Hindlimb muscle (tissue), 1 donor: ENCODE measurements around the gene C1orf56. TPM values are rescaled to one million over a fixed set of nuclear protein-coding genes. Genes with fewer than 3 reads are reported as not detected.
A peak's percentile ranks its signal among the peaks of the same experiment; 100 is the strongest.

ENCODE experiments used
- DNase-seq: peaks from one replicate; pipeline ENCODE4 v3.0.0-alpha.2; 2013
- polyA plus RNA-seq: library from polyadenylated mRNA; unstranded; fragments of 120-200 nt; gene quantifications from one replicate; pipeline ENCODE4 v1.2.1, GENCODE V29; 2013; ENCODE audit not compliant: insufficient read length

Gene C1orf56
- polyA plus RNA-seq, 1 donor = 6.0 TPM

- DNase-seq = no peak
Measured at GRCh38 chr1:151026460-151026859, 21.1 kb upstream of the C1orf56 start.

- DNase-seq = no peak
Measured at GRCh38 chr1:151032164-151032563, 15.4 kb upstream of the C1orf56 start.

- DNase-seq = no peak
Measured at GRCh38 chr1:151035167-151035566, 12.4 kb upstream of the C1orf56 start.

- DNase-seq = no peak
Measured at GRCh38 chr1:151036356-151036755, 11.2 kb upstream of the C1orf56 start, which contains the start of gene BNIPL. BNIPL (plus strand) TSS chr1:151036586; CDS start chr1:151036726, 140 bp downstream.

- no peak for DNase-seq
Measured at GRCh38 chr1:151037032-151037431, 10.5 kb upstream of the C1orf56 start.

GRCh38 chr1:151039521-151039920 lies 8.0 kb upstream of the C1orf56 start:
- no peak for DNase-seq

- DNase-seq = no peak
Measured at GRCh38 chr1:151043163-151043562, 4.4 kb upstream of the C1orf56 start.

GRCh38 chr1:151047925-151048644 lies 534 bp downstream of the C1orf56 start:
- peak; percentile 61 for DNase-seq

- DNase-seq = no peak
Measured at GRCh38 chr1:151048645-151049032, 1.1 kb downstream of the C1orf56 start.

GRCh38 chr1:151049458-151049857 lies 1.9 kb downstream of the C1orf56 start:
- DNase-seq = no peak

GRCh38 chr1:151050051-151050688 lies 2.6 kb downstream of the C1orf56 start:
- DNase-seq = no peak

- DNase-seq = no peak
Measured at GRCh38 chr1:151051356-151052009, 3.9 kb downstream of the C1orf56 start.

- DNase-seq = no peak
Measured at GRCh38 chr1:151054971-151055547, 7.5 kb downstream of the C1orf56 start.

GRCh38 chr1:151055581-151055980 lies 8.0 kb downstream of the C1orf56 start:
- no peak for DNase-seq

- no peak for DNase-seq
Measured at GRCh38 chr1:151056149-151056548, 8.6 kb downstream of the C1orf56 start.

- peak; percentile 42 for DNase-seq
Measured at GRCh38 chr1:151058692-151059091, 11.1 kb downstream of the C1orf56 start.

- DNase-seq = peak; percentile 91
Measured at GRCh38 chr1:151059109-151060006, 11.8 kb downstream of the C1orf56 start, which contains the start of gene CDC42SE1. CDC42SE1 (minus strand) TSS chr1:151059622; CDS start chr1:151055730, 3,892 bp downstream.

- DNase-seq = peak; percentile 82
Measured at GRCh38 chr1:151060007-151060656, 12.6 kb downstream of the C1orf56 start, which contains the start of gene MLLT11. MLLT11 (plus strand) TSS chr1:151060397; CDS start chr1:151067225, 6,828 bp downstream.

GRCh38 chr1:151060657-151061421 lies 13.3 kb downstream of the C1orf56 start:
- no peak for DNase-seq

GRCh38 chr1:151061704-151062103 lies 14.2 kb downstream of the C1orf56 start:
- DNase-seq = no peak
